GM06990 (cell line): ENCODE data around the gene P2RX7.

Experiments used
- DNase-seq: peaks from one replicate; pipeline ENCODE4 v3.0.0-alpha.2; 2011; ENCODE audit not compliant: insufficient read length; ENCODE audit errors: extremely low read depth
- H3K27me3 ChIP-seq: replicated peaks from 2 replicates; pipeline ENCODE4 v1.6.0; 2011; ENCODE audit warnings: low read length; ENCODE audit not compliant: control insufficient read depth, insufficient read depth
- H3K36me3 ChIP-seq: 2 replicates; pipeline ENCODE4 v1.5.1; 2011; ENCODE audit warnings: low read length; ENCODE audit not compliant: control insufficient read depth, insufficient read depth
- H3K4me3 ChIP-seq: replicated peaks from 2 replicates; pipeline ENCODE4 v1.5.1; 2011; ENCODE audit warnings: low read depth, mild to moderate bottlenecking, control low read depth, low read length
- TF ChIP-seq, protein P1 (sequence below): IDR thresholded peaks from 2 replicates; pipeline ENCODE4 v1.5.1; 2011; ENCODE audit warnings: low read length, control low read depth, mild to moderate bottlenecking, inconsistent platforms; ENCODE audit not compliant: insufficient read depth, poor library complexity, severe bottlenecking

Gene P2RX7

DNA sequence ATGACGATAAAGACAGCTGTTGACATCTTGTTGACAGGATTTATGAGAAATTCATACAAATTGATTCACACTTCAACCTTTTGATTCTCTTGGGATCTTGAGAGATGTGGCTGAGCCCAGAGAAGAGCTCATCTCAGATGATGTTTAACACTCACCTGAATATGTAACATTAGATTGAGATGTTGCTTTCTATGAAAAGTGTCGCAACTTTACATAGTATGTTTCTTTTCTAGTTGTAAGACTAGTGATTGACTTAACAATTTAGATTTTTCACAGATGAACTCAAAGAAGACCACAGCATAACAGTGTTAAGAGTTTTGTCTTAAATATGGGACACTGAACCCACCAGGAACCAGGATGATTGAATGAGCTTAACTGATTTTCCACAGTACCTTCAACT lies 40.6 kb upstream of the P2RX7 start:
- Histone ChIP-seq H3K36me3 (no peaks in the 10 kb centered on the region), H3K27me3 (no peaks in the 10 kb centered on the region), H3K4me3 (no peak overlapping the region)
- TF ChIP-seq, protein P1, sequence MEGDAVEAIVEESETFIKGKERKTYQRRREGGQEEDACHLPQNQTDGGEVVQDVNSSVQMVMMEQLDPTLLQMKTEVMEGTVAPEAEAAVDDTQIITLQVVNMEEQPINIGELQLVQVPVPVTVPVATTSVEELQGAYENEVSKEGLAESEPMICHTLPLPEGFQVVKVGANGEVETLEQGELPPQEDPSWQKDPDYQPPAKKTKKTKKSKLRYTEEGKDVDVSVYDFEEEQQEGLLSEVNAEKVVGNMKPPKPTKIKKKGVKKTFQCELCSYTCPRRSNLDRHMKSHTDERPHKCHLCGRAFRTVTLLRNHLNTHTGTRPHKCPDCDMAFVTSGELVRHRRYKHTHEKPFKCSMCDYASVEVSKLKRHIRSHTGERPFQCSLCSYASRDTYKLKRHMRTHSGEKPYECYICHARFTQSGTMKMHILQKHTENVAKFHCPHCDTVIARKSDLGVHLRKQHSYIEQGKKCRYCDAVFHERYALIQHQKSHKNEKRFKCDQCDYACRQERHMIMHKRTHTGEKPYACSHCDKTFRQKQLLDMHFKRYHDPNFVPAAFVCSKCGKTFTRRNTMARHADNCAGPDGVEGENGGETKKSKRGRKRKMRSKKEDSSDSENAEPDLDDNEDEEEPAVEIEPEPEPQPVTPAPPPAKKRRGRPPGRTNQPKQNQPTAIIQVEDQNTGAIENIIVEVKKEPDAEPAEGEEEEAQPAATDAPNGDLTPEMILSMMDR: no peak
- no peak for DNase-seq

DNA sequence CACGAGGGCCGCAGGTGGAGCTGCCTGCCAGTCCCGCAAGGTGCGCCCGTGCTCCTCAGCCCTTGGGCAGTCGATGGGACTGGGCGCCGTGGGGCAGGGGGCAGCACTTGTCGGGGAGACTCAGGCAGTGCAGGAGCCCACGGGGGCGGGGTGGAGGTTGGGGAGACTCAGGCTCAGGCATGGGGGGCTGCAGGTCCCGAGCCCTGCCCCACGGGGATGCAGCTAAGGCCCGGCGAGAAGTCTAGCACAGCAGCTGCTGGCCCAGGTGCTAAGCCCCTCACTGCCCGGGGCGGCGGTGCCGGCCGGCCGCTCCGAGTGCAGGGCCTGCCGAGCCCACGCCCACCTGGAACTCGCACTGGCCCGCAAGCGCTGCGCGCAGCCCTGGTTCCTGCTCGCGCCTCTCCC lies 39.2 kb upstream of the P2RX7 start:
- no peaks in the 10 kb centered on the region for H3K27me3 ChIP-seq
- no peaks in the 10 kb centered on the region for H3K36me3 ChIP-seq
- TF ChIP-seq, protein P1: no peak
- no peak overlapping the region for H3K4me3 ChIP-seq
- DNase-seq: no peak

DNA sequence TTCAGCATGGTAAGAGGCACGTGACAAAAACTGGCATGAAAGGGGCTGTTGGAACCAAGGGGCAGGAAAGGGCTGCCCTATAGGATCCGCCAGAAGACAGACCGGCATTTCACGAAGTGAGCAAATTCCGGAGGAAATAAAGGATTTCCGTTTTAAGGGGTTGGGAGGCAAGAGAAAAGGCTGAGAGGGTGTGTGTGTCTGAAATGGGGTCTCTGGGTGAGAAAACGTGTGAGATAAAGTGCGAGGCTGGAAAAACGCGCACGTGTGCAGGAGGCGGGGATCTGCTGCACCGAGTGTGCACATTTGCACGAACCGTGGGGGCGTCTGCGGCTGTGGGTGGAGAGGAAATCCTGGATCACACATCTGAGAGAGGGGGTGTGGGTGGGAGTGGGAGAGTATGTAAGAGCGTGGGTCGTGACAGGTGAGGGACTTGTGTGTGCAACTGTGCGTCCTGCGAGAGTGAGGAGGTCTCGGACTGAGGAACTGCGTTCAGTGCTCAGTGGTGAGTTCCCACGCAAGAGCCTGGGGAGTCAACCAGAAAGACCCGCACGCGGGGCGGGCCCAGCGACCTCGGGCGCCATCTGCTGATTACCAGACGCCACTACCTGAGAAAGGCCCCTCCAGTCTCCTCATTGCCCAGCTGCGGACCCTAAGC lies 37.0 kb upstream of the P2RX7 start:
- H3K4me3 ChIP-seq: peak overlapping the region; percentile 56
- H3K27me3 ChIP-seq: no peaks in the 10 kb centered on the region
- peak; percentile 81 for DNase-seq
- no peaks in the 10 kb centered on the region for H3K36me3 ChIP-seq
- TF ChIP-seq, protein P1: peak; percentile 96

DNA sequence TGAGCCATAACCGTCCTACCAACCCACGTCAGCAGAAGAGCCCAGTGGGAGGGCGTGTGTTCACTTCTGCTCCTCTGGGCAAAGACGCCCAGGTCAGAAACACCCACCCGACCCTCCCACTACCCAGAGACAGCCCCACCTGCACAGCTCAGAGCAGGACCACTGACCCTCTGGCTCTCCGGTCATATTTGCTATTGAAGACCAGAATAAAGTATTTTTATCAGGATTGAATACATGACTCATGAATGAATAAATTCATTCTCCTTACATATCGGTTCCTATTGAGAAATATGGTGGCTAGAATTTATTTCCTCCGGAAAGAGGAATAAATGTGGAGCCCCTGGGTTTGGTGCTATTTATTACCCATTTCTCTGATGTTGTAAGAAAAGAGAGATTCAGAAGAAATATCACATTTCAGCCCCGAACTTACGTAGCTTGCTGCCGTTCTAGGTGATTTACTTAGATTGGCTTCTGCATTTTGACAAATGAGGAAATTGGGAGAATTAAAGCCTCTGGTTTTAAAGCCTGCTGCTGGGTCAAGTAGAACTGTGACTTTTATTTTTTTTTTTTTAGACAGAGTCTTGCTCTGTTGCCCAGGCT lies 36.4 kb upstream of the P2RX7 start:
- Histone ChIP-seq H3K27me3 (no peaks in the 10 kb centered on the region), H3K36me3 (no peaks in the 10 kb centered on the region), H3K4me3 (peak overlapping the region; percentile 36)
- no peak for DNase-seq
- TF ChIP-seq, protein P1: no peak

DNA sequence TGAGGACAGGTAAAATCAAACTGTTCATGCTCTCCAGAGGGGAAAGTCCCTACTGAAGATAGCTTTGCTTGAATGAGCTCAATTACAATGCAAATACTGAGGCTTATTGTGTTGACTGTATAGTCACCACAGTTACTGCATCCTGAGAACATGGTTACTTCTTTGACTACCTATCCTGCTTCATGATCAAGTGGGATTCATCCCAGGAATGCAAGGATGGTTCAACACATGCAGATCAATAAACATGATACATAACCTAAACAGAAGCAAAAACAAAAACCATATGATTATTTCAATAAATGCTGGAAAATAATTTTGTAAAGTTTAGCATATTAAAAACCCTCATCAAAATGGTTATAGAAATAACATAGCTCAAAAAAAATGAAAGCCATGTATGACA lies 32.9 kb upstream of the P2RX7 start:
- no peaks in the 10 kb centered on the region for H3K36me3 ChIP-seq
- H3K27me3 ChIP-seq: no peaks in the 10 kb centered on the region
- TF ChIP-seq, protein P1: no peak
- no peak for DNase-seq
- no peak overlapping the region for H3K4me3 ChIP-seq
